GM18867 (cell line): Measurements from ENCODE around the gene NTM.

Experiments
- ATAC-seq: cut with Tn5 transposase; IDR thresholded peaks from one replicate; pipeline ENCODE4 v1.9.1; 2021; ENCODE audit warnings: mild to moderate bottlenecking, moderate library complexity; ENCODE audit not compliant: unreplicated experiment

Gene NTM

GRCh38 chr11:131592152-131592551 lies 221.7 kb downstream of the NTM start:
- no peak for ATAC-seq

DNA sequence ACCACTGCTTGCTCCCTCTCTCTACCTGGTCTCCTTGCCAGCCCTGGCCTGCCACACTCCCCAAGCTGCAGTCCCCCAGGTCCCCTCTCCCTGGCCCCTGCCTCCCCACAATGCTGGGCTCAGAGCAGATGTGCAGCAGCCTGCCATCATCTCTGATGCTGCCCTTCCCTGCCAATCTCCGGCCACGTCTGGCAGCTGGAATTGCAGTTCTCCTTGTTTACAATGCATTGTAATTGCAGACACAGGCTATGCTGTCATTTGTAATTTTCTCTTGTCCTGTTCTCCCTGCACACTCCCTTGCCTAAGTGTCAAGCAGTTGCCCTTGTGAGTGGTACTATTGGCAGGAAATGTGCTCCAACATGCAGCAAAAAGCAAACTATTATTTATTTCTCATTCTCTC lies 222.3 kb downstream of the NTM start:
- ATAC-seq = no peak

DNA sequence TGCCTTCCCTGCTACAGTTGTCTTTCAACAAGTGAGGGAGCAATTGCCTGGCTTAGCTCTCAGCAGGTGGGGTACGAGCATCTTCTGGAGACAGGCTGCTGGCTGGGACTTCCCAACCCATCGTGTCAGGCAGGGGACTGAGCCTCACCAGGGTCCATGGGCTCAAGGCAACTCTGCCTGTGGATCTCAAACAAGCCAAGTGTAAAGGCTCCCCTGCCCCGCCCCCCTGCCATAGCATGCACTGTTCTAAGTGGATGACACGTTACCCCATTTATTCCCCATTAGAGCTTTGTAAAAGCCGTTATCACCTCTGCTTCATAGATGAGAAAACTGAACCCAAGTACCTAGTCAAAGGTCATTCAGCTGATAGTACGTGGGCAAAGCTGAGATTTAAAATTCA lies 222.9 kb downstream of the NTM start:
- ATAC-seq = no peak

DNA sequence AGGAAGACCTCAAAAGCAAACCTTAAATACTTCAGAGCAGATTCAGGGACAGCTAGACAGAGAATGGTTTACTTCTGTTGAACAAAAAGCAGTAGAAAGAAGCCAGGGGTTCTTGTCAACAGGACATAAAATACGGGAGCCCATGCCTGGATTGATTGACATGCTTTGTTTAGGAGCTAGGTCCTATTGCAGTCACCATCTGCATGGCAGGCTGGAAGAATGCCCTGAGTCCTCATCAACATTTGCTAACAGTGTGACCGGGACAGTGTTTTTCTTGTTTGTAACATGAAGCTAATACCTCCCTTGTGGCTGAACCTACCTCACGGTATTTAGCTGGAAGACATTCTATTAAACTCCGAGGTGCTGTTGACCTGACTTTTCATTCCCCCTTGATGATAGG lies 225.4 kb downstream of the NTM start:
- no peak for ATAC-seq

DNA sequence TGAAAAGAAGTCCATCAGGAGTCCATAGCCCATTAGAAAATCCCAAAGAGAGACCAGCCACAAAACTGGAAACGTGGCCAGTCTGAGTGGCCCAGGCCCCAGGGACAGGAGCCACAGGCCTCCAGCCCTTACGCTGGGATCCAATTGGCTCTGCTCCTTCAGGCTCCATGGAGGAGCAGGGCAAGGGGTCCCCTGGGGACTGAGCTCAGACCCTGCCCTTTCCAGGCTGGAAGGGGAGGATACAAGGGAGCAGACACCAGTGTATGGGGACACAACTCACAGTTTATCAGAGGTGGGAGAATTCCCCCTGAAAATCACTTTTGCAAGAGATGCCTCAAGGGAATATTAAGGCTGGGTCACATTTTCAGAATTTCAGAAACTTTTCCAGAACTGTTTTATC lies 227.5 kb downstream of the NTM start:
- ATAC-seq = no peak

GRCh38 chr11:131598305-131598704 lies 227.9 kb downstream of the NTM start:
- ATAC-seq = no peak

DNA sequence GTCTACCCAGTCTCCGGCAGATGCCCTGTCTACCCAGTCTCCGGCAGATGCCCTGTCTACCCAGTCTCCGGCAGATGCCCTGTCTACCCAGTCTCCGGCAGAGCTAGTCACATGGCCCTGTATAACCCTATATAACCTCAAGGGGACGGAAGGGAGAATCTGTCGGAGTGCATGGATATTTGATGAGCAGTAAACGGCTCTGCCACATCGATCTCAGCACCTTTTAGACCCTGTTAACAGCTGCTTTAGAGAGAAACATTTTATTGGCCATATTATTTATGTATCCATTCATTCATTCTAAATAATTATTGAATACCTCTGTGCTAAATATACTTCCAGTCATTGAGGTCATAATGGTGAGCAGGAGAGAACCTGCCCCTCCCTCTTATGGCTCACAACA lies 228.9 kb downstream of the NTM start:
- no peak for ATAC-seq

DNA sequence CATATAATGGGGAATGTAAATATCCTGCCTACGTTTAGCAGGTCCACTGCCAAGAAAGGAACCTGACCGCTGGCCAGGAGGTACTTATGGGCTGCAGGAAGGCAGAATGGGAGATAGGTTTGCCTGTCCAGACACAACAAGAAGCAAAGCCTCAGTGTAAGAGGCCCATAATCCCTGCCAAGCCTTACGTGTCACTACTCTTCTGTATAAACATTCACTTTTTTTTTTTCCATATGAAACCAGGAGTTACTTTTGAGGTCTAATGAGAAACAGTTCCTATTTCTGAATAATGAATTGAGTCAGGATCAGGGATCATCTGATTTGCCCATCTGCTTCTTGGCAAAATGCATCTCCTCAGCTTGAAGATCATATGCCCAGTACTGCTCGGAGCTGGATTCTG lies 230.2 kb downstream of the NTM start:
- ATAC-seq = no peak

- no peak for ATAC-seq
Measured at GRCh38 chr11:131601586-131601985, 231.2 kb downstream of the NTM start.

DNA sequence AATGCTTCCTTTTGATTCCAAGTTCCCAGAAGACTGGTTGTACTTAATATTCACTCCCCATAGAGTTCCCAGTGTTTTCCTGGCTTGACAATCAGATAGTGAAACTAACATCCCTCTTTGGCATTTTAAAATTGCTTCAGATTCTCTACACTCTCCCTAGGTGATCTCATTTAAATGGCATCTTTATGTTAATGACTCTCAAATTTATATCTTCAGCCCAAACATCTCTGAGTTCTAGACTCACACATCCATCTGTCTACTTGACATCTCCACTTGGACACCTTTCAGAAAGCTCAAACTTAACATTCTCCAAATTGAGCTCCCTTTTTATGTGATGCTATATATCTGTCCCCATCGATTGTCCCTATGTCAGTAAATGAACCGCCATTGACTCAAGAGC lies 232.0 kb downstream of the NTM start:
- ATAC-seq = no peak

GRCh38 chr11:131606811-131607335 lies 236.5 kb downstream of the NTM start:
- ATAC-seq = no peak

DNA sequence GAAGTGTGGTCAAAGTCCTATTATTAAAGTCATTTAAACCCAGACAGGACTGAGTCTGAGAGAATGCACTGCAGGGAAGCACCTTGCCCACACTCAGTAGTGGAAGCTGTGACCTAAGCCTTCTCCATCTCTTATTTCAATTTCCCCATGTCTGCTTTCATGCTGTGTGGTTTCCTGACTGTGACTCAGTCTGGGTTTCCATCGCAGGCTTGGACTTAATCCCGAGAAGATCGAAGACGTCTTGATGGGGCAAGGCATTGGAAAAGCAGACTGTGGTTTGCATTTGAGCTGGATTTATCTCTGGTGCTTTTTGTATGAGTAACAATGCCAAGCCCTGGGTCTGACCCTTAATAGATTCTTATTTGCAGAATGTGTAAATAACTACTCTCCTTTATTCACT lies 238.9 kb downstream of the NTM start:
- no peak for ATAC-seq

- no peak for ATAC-seq
Measured at GRCh38 chr11:131609921-131610320, 239.5 kb downstream of the NTM start.

DNA sequence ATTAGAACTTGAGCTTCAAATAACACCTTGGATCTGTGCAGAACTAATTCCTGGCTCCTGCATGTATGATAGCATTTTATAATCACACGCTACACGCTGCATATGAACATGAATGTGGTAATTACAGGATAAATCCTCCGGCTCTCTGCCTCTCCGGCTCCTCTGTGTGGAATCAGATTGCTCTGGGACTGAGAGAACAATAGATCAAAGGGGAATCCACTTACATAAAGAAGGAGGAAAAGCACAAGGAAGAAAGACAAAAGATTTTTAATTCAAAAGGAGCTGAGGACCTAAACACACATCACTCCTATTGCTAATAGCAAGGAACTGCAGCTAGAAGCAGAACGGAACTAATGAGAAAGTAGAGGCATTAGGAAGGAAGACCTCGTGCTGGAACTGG lies 240.9 kb downstream of the NTM start:
- ATAC-seq = no peak

DNA sequence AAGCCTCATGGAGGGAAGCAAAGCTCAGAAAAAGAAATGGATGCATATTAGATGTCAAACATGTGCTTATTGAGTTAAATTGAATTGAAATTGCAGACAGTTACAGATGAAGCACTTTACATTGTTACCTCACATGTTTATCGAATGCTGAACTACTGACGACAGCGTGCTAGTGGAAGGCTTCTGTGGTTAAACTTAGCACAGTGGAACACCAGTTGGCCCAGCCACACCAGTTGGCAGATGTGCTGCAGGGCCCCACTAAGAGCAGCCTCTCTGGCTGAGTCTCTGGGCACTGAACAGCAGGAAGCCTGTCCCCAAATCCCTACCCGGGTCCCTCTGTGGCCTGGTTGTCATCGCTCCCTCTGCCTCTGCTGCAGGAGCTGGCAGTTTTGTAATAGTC lies 242.1 kb downstream of the NTM start:
- no peak for ATAC-seq

GRCh38 chr11:131614631-131615030 lies 244.2 kb downstream of the NTM start:
- ATAC-seq = no peak

- no peak for ATAC-seq
Measured at GRCh38 chr11:131615611-131616010, 245.2 kb downstream of the NTM start.

- no peak for ATAC-seq
Measured at GRCh38 chr11:131616481-131617140, 246.2 kb downstream of the NTM start.

DNA sequence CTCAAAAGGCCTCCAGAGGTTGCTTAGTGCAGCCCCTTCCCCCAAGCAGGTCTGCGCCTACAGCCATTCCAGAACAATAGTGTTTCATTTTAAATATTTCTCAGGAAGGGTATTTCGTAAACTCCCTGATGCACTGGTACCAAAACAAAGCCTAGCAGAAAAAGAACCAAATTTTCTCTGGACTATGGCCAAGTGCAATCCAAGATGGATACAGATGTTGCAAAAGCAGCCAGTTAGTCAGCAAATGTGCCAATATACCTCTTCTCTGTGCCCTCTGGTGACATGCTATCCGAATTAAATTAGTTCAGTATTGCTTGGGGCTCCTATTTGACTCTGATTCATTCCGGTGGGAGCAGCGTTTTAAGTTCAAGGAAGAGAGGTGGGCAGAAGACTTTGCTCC lies 247.8 kb downstream of the NTM start:
- no peak for ATAC-seq

- no peak for ATAC-seq
Measured at GRCh38 chr11:131622193-131622592, 251.8 kb downstream of the NTM start.

GRCh38 chr11:131624531-131624930 lies 254.1 kb downstream of the NTM start:
- ATAC-seq = no peak

GRCh38 chr11:131626788-131627187 lies 256.4 kb downstream of the NTM start:
- ATAC-seq = no peak

- no peak for ATAC-seq
Measured at GRCh38 chr11:131628739-131629138, 258.3 kb downstream of the NTM start.
